HepG2 (cell line): ENCODE results near the gene MDFIC. TPM values are rescaled to one million over a fixed set of nuclear protein-coding genes. Genes with fewer than 3 reads are reported as not detected.

Source experiments
- BORCS8-MEF2B ChIP-seq: sonication (generic); formaldehyde crosslinking; IDR thresholded peaks from 2 replicates; pipeline ENCODE4 v1.8.0; 2022; ENCODE audit warnings: mild to moderate bottlenecking, missing genetic modification reagents
- FOXK1 ChIP-seq: sonication (generic); formaldehyde crosslinking; IDR thresholded peaks from 2 replicates; pipeline ENCODE4 v1.4.0; 2020; ENCODE audit warnings: low read depth, missing genetic modification reagents, borderline replicate concordance
- MTA1 ChIP-seq: sonication (generic); formaldehyde crosslinking; IDR thresholded peaks from 2 replicates; pipeline ENCODE4 v1.4.0; 2020; ENCODE audit warnings: missing genetic modification reagents, mild to moderate bottlenecking, borderline replicate concordance
- NFATC3 ChIP-seq: sonication (generic); formaldehyde crosslinking; IDR thresholded peaks from 2 replicates; pipeline ENCODE4 v1.5.1; 2020; ENCODE audit warnings: mild to moderate bottlenecking, missing genetic modification reagents
- ZMYM2 ChIP-seq: sonication (generic); formaldehyde crosslinking; IDR thresholded peaks from 2 replicates; pipeline ENCODE4 v1.8.0; 2022; ENCODE audit warnings: mild to moderate bottlenecking, missing genetic modification reagents
- ZNF160 ChIP-seq: sonication (generic); formaldehyde crosslinking; IDR thresholded peaks from 2 replicates; pipeline ENCODE4 v1.8.0; 2022; ENCODE audit warnings: mild to moderate bottlenecking, inconsistent platforms, missing genetic modification reagents
- ZNF326 ChIP-seq: sonication (generic); formaldehyde crosslinking; IDR thresholded peaks from 2 replicates; pipeline ENCODE4 v1.4.0; 2020; ENCODE audit warnings: missing genetic modification reagents, borderline replicate concordance
- ZNF530 ChIP-seq: sonication (generic); formaldehyde crosslinking; IDR thresholded peaks from 2 replicates; pipeline ENCODE4 v1.5.0; 2020; ENCODE audit warnings: low read depth, mild to moderate bottlenecking, missing genetic modification reagents
- ZNF558 ChIP-seq: sonication (generic); formaldehyde crosslinking; IDR thresholded peaks from 2 replicates; pipeline ENCODE4 v1.9.0; 2022; ENCODE audit warnings: mild to moderate bottlenecking, missing genetic modification reagents, borderline replicate concordance
- ZNF792 ChIP-seq: IDR thresholded peaks from 2 replicates; pipeline ENCODE4 v1.6.1; 2016
- polyA plus RNA-seq, 8 experiments: library from polyadenylated mRNA; depleted of rRNA in 3 of 8; stranded (reverse) in 7 of 8; unstranded in 1 of 8; fragments of >200 nt; fragmentation: Illumina TruSeq in 4 of 8; extraction: Trizol in 4 of 8; gene quantifications; 2 replicates each; pipeline versions ENCODE4 v1.2.1 to v1.2.3, GENCODE V29; 2011 to 2016; ENCODE audit warnings: low read depth in 4 of 8, missing spikeins in 1 of 8, mixed read lengths in 1 of 8; ENCODE audit not compliant: insufficient read depth in 1 of 8
- total RNA-seq, 5 experiments: library from RNA; depleted of rRNA; stranded (reverse); fragments of >200 nt; fragmentation: Illumina TruSeq; extraction: Trizol; gene quantifications; 2 replicates each; pipeline ENCODE4 v1.2.3, GENCODE V29; 2016; ENCODE audit warnings: low read depth in 1 of 5
- TF ChIP-seq, protein P1 (sequence below): sonication (generic); formaldehyde crosslinking; IDR thresholded peaks from 2 replicates; pipeline ENCODE4 v1.5.0; 2020; ENCODE audit warnings: mild to moderate bottlenecking, missing genetic modification reagents, borderline replicate concordance
- TF ChIP-seq, protein P2 (sequence below): IDR thresholded peaks from 2 replicates; pipeline ENCODE4 v1.6.1; 2016; ENCODE audit warnings: missing genetic modification reagents, missing compliant biosample characterization
- TF ChIP-seq, protein P3 (sequence below): sonication (generic); formaldehyde crosslinking; IDR thresholded peaks from 2 replicates; pipeline ENCODE4 v1.5.0; 2020; ENCODE audit warnings: missing genetic modification reagents

The MDFIC gene
- total and polyA plus RNA-seq, 2 of the 13 experiments (the other 11 are each of a cell fraction or from before 2014, with no cell fraction given): 0.13 TPM; not detected in 1

DNA sequence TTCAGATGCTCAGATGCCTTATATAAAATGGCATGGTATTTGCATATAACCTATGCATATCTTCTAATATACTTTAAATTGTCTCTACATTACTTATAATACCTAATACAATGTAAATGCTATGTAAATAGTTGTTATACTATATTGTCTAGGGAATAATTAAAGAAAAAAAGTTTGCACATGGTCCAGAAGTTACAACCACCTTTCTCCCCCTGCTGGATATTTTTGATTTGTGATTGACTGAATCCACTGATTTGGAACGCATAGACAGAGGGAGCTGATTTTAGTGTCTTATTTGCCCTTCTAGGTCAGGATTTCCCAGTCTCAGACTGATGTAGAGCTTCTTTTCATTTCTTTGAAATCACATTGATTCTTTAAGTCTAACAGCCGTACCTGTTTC, 31.8 kb downstream of the MDFIC start (continued):
- TF ChIP-seq, protein P1, sequence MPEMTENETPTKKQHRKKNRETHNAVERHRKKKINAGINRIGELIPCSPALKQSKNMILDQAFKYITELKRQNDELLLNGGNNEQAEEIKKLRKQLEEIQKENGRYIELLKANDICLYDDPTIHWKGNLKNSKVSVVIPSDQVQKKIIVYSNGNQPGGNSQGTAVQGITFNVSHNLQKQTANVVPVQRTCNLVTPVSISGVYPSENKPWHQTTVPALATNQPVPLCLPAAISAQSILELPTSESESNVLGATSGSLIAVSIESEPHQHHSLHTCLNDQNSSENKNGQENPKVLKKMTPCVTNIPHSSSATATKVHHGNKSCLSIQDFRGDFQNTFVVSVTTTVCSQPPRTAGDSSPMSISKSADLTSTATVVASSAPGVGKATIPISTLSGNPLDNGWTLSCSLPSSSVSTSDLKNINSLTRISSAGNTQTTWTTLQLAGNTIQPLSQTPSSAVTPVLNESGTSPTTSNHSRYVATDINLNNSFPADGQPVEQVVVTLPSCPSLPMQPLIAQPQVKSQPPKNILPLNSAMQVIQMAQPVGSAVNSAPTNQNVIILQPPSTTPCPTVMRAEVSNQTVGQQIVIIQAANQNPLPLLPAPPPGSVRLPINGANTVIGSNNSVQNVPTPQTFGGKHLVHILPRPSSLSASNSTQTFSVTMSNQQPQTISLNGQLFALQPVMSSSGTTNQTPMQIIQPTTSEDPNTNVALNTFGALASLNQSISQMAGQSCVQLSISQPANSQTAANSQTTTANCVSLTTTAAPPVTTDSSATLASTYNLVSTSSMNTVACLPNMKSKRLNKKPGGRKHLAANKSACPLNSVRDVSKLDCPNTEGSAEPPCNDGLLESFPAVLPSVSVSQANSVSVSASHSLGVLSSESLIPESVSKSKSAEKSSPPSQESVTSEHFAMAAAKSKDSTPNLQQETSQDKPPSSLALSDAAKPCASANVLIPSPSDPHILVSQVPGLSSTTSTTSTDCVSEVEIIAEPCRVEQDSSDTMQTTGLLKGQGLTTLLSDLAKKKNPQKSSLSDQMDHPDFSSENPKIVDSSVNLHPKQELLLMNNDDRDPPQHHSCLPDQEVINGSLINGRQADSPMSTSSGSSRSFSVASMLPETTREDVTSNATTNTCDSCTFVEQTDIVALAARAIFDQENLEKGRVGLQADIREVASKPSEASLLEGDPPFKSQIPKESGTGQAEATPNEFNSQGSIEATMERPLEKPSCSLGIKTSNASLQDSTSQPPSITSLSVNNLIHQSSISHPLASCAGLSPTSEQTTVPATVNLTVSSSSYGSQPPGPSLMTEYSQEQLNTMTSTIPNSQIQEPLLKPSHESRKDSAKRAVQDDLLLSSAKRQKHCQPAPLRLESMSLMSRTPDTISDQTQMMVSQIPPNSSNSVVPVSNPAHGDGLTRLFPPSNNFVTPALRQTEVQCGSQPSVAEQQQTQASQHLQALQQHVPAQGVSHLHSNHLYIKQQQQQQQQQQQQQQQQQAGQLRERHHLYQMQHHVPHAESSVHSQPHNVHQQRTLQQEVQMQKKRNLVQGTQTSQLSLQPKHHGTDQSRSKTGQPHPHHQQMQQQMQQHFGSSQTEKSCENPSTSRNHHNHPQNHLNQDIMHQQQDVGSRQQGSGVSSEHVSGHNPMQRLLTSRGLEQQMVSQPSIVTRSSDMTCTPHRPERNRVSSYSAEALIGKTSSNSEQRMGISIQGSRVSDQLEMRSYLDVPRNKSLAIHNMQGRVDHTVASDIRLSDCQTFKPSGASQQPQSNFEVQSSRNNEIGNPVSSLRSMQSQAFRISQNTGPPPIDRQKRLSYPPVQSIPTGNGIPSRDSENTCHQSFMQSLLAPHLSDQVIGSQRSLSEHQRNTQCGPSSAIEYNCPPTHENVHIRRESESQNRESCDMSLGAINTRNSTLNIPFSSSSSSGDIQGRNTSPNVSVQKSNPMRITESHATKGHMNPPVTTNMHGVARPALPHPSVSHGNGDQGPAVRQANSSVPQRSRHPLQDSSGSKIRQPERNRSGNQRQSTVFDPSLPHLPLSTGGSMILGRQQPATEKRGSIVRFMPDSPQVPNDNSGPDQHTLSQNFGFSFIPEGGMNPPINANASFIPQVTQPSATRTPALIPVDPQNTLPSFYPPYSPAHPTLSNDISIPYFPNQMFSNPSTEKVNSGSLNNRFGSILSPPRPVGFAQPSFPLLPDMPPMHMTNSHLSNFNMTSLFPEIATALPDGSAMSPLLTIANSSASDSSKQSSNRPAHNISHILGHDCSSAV (CRISPR knock-in tag): no peak
- no peak for TF ChIP-seq ZNF160 (CRISPR knock-in tag)
- TF ChIP-seq, protein P2, sequence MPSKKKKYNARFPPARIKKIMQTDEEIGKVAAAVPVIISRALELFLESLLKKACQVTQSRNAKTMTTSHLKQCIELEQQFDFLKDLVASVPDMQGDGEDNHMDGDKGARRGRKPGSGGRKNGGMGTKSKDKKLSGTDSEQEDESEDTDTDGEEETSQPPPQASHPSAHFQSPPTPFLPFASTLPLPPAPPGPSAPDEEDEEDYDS (CRISPR knock-in tag): no peak
- TF ChIP-seq ZMYM2 (CRISPR knock-in tag): no peak
- no peak for TF ChIP-seq NFATC3 (CRISPR knock-in tag)
- no peak for TF ChIP-seq FOXK1
- TF ChIP-seq BORCS8-MEF2B (CRISPR knock-in tag): no peak
- no peak for TF ChIP-seq ZNF792 (CRISPR knock-in tag)
- no peak for TF ChIP-seq MTA1
- no peak for TF ChIP-seq ZNF326
- TF ChIP-seq, protein P3, sequence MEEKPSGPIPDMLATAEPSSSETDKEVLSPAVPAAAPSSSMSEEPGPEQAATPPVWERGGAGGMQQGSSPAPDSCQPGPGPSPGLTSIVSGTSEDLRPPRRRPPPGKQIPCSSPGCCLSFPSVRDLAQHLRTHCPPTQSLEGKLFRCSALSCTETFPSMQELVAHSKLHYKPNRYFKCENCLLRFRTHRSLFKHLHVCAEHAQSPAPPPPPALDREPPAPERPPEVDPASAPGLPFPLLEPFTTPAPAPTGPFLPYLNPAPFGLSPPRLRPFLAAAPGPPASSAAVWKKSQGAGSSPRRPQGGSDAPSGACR (CRISPR knock-in tag): no peak
- TF ChIP-seq ZNF558 (CRISPR knock-in tag): no peak
- TF ChIP-seq ZNF530 (CRISPR knock-in tag): no peak
- TF ChIP-seq, all 625 proteins: peak for 0
